SIG-M5 treated with dmso at 0.1 percent for 504 hours (cell line): ENCODE data around the gene TEF.
A peak's percentile ranks its signal among the peaks of the same experiment; 100 is the strongest.
"Not testable (repeated sequence)": the region's sequence is repeated elsewhere in the genome, so short reads cannot be mapped to it uniquely, and the experiment has no call there.

ENCODE experiments used
- DNase-seq: peaks from one replicate; lab custom pipeline; 2025; ENCODE audit not compliant: unreplicated experiment; lab: John Stamatoyannopoulos, UW

The TEF gene

DNA sequence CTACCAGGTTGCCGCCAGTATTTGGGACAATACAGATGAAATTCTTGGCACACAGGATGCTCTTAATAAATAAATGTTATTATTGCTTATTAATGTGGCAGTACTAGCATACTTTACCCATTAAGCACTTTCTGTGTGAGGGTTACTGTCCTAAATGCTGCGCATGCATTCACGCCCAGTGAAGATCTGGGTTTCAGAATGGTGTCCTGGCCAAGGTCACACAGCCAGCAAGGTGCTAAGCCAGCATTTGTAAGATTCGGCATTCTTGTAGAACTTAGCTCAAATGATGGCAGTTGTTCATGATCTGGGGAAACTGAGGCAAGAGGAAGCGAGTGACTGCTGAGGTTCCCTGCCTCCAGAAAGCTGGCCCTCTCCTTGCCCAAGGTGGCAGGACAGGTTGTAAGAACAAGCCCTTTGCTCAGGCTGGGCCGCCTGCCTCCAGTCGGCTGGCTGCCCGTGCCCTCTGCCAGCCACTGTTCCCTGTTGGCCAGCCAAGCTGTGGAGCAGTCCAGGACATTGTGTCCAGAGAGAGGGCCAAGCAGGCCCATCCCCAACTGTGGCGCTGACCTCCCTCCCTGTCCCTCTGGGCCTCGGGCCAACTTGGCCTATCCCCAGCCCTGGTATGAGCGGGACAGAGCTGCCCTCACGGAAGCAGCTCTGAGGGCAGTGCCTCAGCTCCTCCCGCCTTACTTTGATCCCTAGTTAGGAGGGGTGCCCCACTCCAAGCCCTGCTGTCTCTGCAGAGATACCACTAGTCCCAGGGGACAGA, 36.1 kb downstream of the TEF start:
- DNase-seq = no peak

DNA sequence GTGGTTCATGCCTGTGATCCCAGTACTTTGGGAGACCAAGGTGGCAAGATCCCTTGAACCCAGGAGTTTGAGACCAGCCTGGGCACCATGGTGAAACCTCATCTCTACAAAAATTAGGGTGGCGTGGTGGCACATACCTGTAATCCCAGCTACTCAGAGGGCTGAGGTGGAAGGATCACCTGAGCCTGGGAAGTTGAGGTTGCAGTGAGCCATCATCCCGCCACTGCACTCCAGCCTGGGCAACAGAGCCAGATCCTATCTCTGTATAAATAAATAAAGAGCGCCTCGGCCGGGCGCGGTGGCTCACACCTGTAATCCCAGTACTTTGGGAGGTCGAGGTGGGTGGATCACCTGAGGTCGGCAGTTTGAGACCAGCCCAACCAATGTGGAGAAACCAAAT, 37.0 kb downstream of the TEF start:
- no peak for DNase-seq

DNA sequence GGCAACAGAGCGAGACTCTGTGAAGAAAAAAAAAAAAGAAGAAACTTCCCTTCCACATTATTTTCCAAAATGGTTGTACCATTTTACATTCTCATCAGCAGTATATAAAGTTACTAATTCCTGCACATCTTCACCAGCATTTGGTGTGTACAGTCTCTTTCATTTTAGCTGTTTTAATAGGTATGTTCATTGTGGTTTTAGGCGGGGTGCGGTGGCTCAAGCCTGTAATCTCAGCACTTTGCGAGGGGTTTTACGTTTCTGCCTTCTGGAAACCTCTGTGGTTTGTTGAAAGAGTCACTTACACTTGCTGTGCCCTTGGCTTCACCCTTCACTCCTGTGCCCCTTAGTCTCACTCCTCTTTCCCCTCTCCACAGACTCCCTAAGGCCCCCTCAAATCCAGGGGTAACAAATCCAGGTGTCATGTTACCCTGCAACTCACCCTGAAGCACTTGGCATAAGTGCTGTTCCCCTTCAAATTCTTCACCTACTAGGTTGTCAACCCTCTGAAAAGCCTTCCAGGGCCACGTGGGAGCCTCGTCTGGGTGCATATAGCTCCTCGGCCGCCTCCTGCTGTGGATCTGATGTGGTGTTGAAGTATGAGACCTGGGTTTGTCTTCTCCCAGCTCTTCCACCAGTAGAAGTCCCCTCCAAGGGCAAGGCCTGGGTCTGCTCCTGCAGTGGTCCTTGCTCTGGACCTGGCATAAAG, 44.1 kb downstream of the TEF start:
- DNase-seq = no peak

DNA sequence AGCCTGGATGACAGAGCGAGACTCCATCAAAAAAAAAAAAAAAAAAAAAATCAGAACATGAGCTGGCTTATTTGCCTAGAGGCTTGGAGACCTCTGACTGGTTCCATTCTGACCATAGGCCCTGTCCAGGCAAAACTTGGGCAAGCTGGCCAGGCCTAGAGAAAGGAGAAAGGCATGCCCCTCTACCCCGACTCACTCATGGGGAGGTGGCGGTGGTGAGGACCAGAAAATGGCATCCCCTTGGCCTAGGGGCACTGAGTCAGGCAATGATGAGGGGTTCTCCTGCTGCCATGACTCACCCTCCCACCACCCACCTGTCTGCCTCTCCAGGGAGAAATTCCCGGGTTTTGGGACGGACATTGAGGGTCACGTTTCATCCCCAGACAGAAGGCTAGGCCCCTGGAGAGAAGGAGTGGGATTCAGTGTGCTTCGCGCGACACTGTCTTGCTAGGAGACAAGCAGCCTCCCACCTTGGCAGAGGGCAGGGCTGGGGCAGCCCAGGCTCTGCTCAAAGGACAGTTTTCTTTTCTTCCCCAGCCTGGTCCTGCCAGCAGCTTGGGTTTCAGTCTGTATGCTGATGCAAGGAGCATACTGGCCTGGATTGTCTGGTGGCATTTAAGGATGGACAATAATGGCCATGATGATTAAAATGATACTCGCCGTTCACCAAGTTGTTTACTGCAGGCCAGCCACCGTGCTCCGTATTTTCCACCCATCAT, 47.6 kb downstream of the TEF start:
- no peak for DNase-seq

DNA sequence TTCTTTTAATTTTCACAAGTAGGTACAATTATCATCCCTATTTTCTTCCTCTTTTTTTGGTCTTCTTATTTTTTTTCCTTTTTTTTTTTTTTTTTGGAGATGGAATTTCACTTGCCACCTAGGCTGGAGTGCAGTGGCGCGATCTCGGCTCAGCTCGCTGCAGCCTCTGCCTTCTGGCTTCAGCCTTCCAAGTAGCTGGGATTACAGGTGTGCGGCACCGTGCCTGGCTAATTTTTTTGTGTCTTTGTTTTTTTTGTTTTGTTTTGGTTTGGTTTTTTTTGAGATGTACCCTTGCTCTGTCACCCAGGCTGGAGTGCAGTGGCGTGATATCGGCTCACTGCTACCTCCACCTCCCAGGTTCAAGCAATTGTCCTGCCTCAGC, 48.2 kb downstream of the TEF start:
- DNase-seq = no peak

DNA sequence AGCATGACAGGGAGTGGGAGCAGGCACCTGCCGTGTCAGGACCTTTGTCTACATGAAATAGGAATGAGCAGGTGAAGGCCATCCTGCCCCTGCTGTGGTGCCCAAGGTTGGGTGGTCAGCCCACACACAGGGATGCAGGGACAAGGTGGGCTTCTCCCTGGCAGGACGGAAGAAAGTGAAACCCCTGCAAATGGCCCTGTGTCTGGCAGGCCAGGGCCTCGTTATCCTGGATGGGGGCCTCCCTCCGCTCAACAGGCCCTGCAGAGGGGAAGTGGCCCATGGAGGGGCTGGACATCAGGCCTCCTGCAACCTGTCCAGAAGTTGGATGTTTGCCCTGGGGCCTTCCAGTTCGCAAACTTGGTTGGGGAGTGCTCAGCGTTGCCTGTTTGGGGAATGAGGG, 49.9 kb downstream of the TEF start:
- no peak for DNase-seq

DNA sequence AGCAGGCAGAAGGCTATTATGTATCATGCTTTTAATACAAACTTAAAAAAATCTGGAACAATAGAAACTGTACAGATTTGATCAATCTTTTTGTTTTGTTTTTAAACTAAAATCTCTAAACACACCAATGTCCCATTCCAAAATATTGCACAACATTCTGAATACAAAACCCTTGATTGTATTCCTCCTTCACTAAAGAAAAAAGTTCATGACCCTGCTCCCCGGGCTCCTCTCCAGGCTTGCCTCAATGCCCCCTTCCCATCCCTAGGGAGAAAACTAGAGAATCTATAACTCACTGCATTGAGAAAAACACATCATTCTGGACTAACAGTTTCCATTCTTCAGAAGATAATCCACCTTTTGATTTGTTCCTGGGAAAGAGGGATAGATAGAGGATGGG, 51.7 kb downstream of the TEF start:
- not testable (repeated sequence) for DNase-seq

DNA sequence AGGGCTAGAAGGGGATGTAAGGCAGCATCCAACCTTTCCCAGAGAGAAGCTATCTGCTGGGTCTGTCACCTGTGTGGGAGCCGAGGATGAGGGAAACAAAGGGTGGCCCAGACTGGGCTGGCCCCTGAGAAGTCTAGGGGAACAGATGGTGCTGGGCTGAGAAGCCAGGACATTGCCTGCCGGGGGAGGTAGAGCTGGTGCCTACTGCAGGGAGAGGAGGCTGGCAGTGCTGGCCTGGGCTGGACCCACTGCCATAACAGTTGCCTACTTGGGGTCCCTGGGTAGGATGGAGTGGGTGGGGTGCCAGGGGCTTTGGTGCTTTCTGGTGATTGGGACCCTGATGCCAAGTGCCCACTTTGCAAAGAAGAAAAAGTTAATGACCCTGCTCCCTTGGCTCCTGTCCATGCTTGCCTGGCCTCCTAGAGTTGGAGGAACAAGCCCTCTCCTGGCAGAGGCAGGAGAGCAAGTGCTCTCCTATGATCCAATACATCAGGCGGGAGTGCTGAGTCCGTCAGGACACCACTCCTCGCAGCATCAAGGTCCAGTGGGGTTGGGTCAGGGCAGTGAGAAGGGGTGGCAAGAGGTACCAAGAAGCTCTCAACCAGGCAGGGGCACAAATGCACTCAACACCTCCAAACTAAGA, 52.7 kb downstream of the TEF start:
- not testable (repeated sequence) for DNase-seq

DNA sequence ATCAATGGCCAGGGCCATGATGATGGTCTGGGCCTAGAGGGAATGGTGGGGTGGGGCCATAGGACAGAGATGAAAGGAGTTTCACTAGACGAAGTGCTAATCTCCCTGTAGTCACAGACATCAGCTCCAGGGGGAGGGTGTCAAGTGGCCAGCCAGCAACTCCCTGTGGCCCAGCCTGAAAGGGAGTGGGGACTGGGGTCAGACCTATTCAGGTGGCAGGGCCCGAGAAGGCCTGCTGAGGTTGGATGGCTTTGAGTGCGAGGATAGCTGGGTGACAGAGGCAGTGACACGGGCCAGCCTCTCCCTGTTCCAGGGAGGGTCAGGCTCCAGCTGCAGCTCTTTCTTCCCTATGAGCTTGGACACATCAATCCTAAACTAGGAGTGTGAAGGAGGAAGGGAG, 53.8 kb downstream of the TEF start:
- DNase-seq = no peak

DNA sequence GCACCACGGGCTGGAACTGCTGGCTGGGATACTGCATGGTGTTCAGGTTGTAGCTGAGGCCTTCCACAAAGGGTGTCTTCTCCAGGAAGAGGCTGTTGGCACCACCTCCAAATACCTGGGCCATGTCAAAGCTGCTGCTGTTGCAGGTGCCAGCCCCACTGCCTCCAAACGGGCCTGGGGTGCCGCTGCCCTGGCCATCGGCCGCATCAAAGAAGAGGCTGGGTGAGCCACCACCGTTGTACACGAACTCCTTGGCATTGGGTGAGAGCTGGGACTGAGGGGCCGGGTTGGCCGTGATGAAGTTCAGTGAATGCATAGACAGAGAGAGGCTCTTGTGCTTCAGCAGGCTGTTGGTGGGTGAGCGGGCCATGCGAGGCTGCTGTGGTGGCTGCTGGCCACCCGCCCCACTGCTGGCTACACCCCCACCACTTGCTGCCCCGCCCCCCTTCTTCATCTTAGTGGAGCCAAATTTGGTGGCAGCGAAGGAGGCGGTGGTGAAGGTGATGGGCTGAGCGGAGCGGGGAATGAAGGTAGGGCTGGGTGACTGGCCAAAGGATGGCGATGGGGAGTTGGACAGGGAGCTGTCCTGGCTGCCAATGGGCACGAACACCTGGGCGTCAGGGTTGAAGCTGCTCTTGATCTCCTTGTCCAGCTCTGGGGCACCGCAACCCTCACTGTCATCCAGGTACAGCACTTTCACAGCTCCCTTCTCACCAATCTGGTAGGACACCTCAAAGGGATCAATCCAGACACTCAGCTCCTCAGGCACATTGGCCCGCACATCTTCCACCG, 54.8 kb downstream of the TEF start:
- DNase-seq = no peak

DNA sequence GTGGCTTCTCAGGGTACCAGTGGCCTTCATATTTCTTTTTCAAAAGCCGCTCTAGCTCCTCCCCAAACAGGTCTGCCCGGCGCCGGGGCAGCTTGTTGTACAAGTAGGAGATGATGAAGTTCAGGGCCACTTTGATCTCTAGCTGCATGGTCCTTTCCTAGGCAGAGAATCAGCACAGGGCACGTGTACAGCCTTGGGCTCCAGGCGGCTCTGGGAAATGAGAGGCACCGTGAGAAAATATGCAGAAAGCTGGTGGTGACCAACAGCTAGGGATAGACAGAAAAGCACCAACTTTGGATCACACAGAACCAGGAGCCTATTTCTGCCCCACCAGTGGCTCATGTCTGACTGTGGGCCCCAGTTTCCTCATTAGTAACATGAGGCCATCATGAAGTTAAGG, 55.5 kb downstream of the TEF start:
- DNase-seq = no peak

DNA sequence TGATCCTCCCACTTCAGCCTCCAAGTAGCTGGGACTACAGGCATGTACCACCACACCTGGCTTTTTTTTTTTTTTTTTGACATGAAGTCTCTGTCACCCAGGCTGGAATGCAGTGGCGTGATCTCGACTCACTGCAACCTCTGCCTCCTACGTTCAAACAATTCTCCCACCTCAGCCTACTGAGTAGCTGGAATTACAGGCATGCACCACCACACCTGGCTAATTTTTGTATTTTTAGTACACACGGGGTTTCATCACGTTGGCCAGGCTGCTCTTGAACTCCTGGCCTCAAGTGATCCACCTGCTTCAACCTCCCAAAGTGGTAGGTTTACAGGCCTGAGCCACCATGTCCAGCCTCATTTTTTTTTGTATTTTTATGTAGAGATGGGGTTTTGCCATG, 58.8 kb downstream of the TEF start:
- DNase-seq = not testable (repeated sequence)

DNA sequence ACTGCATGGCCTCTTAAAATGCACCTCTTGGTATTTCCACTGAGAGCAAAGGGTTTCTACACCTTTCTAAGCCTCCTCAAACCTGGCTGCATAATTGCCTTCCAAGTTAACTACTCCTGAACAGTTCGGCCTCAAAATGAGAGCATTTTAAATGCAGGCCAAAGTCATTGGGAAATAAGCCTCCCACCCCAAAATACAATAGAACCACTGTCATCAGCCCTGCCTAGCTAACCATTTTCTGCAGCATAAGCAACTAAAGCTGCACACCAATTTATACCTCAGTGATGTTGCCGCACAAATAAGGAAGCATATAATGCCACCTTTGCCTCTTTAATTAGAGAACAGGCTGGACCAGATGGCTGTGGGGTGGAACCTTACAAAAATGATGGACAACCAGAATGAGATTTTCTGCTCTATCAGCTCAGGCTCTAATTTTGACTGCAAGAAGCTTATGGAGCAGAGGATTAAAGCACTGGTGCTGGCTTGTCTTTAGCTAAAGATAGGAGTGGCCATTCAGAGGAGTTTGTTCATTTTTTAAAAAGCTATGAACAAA, 60.6 kb downstream of the TEF start:
- DNase-seq = no peak

DNA sequence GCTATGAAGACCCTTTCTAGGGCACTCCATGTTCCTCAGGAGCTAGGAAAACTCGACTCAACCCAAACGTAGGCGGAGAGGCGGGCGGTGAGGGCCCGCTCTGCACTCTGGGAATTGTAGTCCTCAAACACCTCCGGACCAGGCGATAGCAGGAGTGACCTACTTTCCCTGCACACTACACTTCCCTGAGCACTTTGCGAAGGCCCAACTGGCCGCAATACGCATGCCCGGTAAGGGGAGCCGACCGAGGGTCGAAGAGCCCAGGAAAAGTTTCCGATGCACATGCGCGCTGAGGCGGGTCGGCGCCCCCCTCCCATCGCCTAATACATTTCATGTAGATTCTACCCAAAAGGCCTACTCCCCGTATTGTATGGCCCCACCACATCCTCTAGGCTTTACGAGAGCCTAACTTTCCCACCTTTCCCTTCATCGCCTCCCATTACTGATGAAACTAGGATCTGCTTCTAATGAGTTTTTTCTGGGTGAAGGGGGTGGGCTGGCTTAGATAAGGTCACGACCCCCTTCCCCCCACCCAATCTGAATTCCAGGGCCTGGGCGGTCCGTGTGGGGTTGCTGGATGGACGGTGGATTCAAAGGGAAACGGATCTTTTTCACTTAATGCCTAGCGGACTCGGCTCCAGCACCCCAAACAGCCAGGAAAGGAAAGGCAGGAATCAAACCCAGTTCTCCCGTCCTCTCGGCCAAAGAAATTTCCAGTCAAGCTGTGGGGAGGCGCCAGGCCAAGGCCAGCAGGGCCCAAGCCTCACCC, 62.8 kb downstream of the TEF start:
- peak; percentile 94 for DNase-seq

DNA sequence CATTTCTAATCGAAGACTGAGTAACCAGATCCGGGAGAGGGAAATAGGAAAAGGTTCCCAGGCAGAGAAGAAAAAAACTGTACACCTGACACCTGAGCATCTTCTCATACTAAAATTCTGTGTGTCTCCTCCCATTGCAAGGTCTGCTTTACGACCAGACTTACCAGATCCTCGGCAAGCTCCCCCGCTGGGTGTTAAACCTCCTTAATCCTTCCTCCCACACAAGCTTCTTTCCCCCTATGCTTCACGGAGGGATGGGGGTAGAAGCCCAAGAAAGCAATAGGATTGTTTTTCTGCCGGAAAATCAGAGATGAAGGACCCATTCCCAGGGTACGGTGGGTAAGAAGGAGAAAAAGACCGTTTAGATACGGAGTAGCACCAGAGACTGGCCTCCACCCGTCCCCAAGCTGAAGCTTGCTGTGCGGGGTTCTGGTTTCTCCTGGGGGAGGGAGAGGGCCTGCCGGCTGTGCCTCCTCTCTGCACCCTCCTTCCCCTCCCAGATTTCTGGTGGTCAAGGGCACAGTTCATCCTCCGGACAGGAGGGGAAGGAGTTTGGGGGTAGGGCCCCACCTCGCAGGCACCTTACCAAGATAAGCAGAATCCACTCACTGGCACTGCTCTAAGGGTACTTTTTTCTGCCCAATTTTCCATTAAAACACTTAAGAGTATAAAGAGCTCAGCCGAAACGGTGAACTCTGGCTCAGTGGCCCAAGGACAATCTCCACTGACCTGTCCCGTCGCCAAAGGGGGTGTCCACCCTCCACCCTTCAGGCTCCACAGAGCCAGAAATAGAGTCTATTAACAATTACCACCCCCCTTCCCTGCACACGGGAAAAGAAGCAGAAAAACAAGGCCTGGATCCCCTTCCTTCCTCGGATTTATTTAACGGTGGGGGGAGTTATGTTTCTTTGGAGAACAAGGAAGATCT, 63.7 kb downstream of the TEF start:
- peak; percentile 24 for DNase-seq

DNA sequence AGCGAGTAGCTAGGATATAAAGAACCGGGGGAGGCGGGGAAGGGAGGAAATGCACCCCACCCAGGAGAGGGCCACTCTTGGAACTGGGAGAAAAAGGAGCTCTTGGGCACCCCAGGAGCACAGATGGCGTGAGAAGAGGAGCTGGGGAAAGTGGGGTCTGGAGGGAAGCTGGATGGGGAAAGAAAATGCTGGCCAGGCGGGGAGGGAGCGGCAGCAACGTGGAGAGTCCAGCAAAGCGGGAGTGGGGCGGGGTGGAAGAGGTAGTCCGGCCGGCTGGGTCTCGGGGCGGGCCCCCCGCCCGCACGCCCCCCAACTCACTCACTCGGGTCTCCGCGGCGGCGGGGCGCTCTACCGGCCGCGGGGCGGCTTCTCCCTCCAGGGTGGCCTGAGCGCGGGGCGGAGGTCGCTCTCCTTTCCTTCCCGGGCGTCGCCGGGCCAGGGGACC, 64.3 kb downstream of the TEF start:
- peak; percentile 23 for DNase-seq

DNA sequence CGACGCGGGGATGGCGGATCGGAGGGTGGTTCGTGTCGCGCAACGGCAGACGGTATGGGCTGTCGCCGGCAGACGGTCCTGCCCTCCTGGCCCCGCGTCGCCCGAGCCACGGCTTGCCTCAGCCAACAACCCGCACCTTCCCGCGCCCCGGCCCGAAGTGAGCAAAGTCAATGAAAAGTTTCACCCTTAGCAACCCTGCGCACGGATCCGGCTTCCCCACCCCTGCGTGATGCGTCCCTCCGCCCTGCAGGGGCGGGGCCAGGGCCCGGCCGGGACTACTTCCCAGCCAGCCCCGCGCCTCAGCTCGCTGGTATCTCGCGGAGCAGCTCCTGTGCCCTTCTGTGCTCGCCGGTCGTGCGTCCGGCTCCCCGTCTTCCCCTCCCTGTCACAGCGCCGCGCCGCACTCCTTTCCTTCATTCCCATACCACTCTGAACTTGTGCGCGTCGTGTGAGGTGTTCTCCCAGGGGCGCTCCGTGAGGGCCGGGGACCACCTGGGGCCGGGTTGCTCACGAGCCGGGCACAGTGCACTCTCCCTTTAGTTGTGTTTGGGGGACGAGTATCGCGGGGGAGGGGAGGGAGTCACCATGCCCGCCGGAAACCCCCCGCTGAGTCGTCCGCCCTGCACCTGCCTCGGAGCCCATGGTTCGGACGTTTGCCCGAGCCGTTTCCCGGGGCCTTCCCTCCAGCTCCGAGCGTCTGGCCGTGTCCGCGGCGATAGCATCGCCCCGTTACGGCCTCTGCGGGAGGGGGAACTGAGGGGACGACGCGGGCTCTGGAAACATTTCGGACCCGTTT, 65.1 kb downstream of the TEF start, which contains the start of gene TOB2:
TOB2 (minus strand) TSS at position 163 of the 796 bp plus-strand sequence. CDS start 9,456 bp downstream, outside the sequence.
- DNase-seq = peak; percentile 90
